ENCODE results near the gene KAZN. TPM values are rescaled to one million over a fixed set of nuclear protein-coding genes. Genes with fewer than 3 reads are reported as not detected.

The KAZN gene
- total RNA-seq, 3 donors from 2014 or later, result 12.2 to 16.4 (median 16.2) TPM

DNA sequence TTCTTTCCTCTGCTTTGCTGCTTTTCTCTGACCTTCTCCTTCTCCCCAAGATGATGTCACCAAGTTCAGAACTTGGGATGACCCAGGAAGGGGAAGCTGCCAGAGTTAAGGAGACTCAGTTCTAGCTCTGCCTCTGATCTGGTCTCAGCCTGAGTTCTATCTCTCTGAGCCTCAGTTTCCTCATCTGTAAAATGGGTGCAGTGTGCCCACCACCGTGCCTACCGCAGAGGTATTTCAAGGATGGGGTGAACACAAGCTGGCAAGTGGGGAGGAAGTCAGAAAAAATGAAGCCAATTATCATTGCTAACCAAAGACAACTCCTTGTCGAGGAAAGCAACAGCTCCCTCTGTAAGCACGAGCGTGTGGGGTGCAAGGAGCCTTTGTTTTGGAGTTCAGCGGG lies 249.7 kb downstream of the KAZN start:
- Histone ChIP-seq H3K4me3 (no peak overlapping the region), H3K9me3 (no peaks in the 10 kb centered on the region), H3K36me3 (no peaks in the 10 kb centered on the region), H3K27ac (no peak overlapping the region), H3K27me3 (no peaks in the 10 kb centered on the region), H3K4me1 (no peaks in the 10 kb centered on the region)
- DNase-seq (ENCODE audit: low spot score in 2 of 2), result no peak
- intact Hi-C loops (cut with DNase I; ENCODE audit: low total_unique reads), result no loop called here
- TF ChIP-seq POLR2AphosphoS5 (IDR thresholded peaks at IDR 0.05), result no peak
- no peak for TF ChIP-seq CTCF (IDR thresholded peaks at IDR 0.05)
- TF ChIP-seq POLR2A (IDR thresholded peaks at IDR 0.05), result no peak

GRCh38 chr1:14848625-14849024 lies 250.1 kb downstream of the KAZN start:
- Histone ChIP-seq H3K4me1 (no peaks in the 10 kb centered on the region), H3K4me3 (no peak overlapping the region), H3K27ac (no peak overlapping the region), H3K36me3 (no peaks in the 10 kb centered on the region), H3K27me3 (no peaks in the 10 kb centered on the region), H3K9me3 (no peaks in the 10 kb centered on the region)
- TF ChIP-seq POLR2A (IDR thresholded peaks at IDR 0.05), result no peak
- no peak for TF ChIP-seq POLR2AphosphoS5 (IDR thresholded peaks at IDR 0.05)
- TF ChIP-seq CTCF (IDR thresholded peaks at IDR 0.05), result no peak
- no peak for DNase-seq (ENCODE audit: low spot score in 2 of 2)
- intact Hi-C loops (cut with DNase I; ENCODE audit: low total_unique reads), result no loop called here

GRCh38 chr1:14849038-14849437 lies 250.6 kb downstream of the KAZN start:
- H3K36me3 ChIP-seq, result no peaks in the 10 kb centered on the region
- no peaks in the 10 kb centered on the region for H3K27me3 ChIP-seq
- DNase-seq (ENCODE audit: low spot score in 2 of 2), result no peak
- H3K27ac ChIP-seq, result no peak overlapping the region
- H3K4me3 ChIP-seq, result no peak overlapping the region
- TF ChIP-seq POLR2A (IDR thresholded peaks at IDR 0.05) (no peak), CTCF (IDR thresholded peaks at IDR 0.05) (no peak), POLR2AphosphoS5 (IDR thresholded peaks at IDR 0.05) (no peak)
- no peaks in the 10 kb centered on the region for H3K4me1 ChIP-seq
- H3K9me3 ChIP-seq, result no peaks in the 10 kb centered on the region
- intact Hi-C loops (cut with DNase I; ENCODE audit: low total_unique reads), result no loop called here

DNA sequence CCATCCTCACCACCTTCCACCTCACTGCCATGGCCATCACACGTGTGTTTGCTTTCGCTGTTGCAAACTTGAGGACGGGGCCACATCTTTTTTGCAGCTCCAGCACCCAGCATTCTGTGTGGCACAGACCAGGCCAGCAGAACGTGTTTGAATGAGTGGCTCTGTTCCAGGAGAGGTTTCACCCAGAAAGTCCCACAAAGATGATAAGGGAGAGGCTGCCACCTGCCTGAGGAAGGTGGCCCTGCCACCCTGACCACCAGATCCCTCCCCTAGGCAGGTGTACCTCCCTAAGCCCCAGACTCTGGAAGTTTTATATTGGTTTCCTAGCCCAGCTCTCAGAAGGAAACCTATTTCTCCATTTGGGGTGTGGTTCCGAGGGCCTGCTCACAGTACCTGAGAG lies 252.1 kb downstream of the KAZN start:
- Histone ChIP-seq H3K4me1 (no peaks in the 10 kb centered on the region), H3K4me3 (no peak overlapping the region), H3K27ac (no peak overlapping the region), H3K27me3 (no peaks in the 10 kb centered on the region), H3K36me3 (no peaks in the 10 kb centered on the region), H3K9me3 (no peaks in the 10 kb centered on the region)
- no peak for TF ChIP-seq POLR2AphosphoS5 (IDR thresholded peaks at IDR 0.05)
- TF ChIP-seq POLR2A (IDR thresholded peaks at IDR 0.05), result no peak
- TF ChIP-seq CTCF (IDR thresholded peaks at IDR 0.05), result no peak
- no peak for DNase-seq (ENCODE audit: low spot score in 2 of 2)
- intact Hi-C loops (cut with DNase I; ENCODE audit: low total_unique reads), result loop anchor here (10.0 kb wide), 1 partner anchor 796 kb away; no protein-coding TSS in a partner anchor

- H3K27ac ChIP-seq, result no peak overlapping the region
- no peaks in the 10 kb centered on the region for H3K36me3 ChIP-seq
- H3K4me3 ChIP-seq, result no peak overlapping the region
- H3K9me3 ChIP-seq, result no peaks in the 10 kb centered on the region
- intact Hi-C loops (cut with DNase I; ENCODE audit: low total_unique reads), result loop anchor here (10.0 kb wide), 1 partner anchor 797 kb away; no protein-coding TSS in a partner anchor
- no peak for DNase-seq (ENCODE audit: low spot score in 2 of 2)
- no peaks in the 10 kb centered on the region for H3K4me1 ChIP-seq
- no peak for TF ChIP-seq POLR2AphosphoS5 (IDR thresholded peaks at IDR 0.05)
- no peak for TF ChIP-seq CTCF (IDR thresholded peaks at IDR 0.05)
- no peaks in the 10 kb centered on the region for H3K27me3 ChIP-seq
Observed at GRCh38 chr1:14851760-14852159, 253.3 kb downstream of the KAZN start.
